NK-92 (cell line): Measurements from ENCODE around the gene KIF2A.
A peak's percentile ranks its signal among the peaks of the same experiment; 100 is the strongest.

Experiments
- DNase-seq: peaks from one replicate; lab custom pipeline; 2025; ENCODE audit not compliant: unreplicated experiment; lab: John Stamatoyannopoulos, UW

Gene KIF2A

GRCh38 chr5:62374090-62374489, 68.1 kb downstream of the KIF2A start:
- no peak for DNase-seq

- no peak for DNase-seq
These were observed 69.6 kb downstream of the KIF2A start for GRCh38 chr5:62375627-62376026.

DNA sequence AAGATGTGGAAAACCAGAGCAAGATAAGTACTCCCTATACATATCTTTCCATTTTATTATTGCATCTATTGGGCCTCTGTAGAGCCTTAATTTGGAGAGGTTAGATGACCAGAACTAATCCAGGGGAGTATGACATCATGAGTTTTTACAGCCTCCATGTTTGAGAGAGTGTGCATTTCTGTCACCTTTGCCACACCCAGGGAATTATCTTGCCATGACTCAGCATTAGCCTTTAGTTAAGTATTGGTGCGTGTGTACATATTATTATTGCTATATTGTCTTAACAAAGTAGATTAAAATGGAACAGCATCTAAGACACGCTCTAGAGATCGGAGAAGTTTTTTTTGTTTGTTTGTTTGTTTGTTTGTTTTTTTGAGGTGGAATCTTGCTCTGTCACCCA, 70.1 kb downstream of the KIF2A start:
- DNase-seq, result no peak

GRCh38 chr5:62385131-62385530, 79.1 kb downstream of the KIF2A start:
- DNase-seq, result no peak

DNA sequence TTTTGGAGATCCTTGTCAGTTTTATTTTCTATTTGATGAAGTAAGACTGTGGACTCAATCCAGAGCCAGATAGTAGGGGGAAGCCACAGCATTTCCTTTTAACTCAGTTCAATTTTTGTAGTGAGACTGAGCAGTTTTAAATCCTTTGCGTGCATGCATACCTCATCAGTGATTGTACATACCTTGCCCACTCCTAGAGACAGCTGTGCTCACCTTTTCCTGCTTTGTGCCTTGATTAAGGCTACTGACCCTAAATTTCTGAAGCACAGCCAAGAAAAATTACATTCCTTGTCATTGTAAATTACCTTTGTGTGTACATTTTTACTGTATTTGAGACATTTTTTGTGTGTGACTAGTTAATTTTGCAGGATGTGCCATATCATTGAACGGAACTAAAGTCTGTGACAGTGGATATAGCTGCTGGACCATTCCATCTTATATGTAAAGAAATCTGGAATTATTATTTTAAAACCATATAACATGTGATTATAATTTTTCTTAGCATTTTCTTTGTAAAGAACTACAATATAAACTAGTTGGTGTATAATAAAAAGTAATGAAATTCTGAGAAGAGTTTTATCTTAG, 79.9 kb downstream of the KIF2A start:
- DNase-seq, result no peak

DNA sequence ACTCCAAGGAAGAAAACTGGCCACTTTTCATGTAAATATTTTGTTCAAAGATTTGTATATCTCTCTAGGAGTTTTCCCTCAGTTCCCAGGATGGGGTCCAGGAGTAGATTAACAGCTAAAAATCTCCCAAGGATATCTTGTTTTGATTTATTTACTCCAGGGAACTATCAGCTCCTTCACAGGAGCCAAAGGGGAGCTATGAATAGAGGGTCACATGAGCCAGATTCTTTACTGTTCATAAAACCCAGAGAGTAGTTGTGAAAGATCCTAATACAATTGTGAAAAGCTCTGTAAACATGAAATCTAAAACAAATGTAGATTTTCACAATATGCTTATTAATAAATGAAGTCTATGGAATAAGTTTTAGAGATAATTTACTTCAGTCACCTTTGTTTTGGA, 80.8 kb downstream of the KIF2A start:
- no peak for DNase-seq

GRCh38 chr5:62395210-62395950, 89.4 kb downstream of the KIF2A start:
- no peak for DNase-seq

GRCh38 chr5:62403411-62404250, 97.6 kb downstream of the KIF2A start, which contains the start of gene DIMT1:
Gene DIMT1, minus strand, starts transcription at chr5:62403905. Its CDS starts 133 bp downstream, at chr5:62403772.
- DNase-seq, result peak; percentile 75

- peak; percentile 94 for DNase-seq
These were observed 106.7 kb downstream of the KIF2A start, which contains the start of gene IPO11 for GRCh38 chr5:62412549-62413329. Gene IPO11, plus strand, starts transcription at chr5:62412763. Its CDS starts 24,517 bp downstream, at chr5:62437280.

DNA sequence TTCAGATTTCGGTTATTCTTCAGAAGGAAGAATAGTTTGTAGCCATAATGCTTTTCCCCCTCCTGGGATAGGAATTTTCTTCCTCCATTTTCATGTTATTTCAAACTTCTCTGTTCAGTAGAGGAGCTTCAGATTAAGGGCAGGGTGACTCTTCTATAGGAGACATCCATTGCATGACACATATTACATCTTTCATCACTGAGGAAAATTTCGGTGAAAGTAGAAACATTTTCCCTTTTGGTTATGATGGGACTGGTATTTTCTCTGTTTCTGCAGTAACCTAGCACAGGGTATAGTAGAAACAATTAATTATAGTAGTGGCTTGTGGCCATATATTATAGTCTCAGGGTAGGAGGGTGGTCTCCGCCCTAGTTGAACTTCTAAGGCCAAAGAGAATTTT, 107.7 kb downstream of the KIF2A start:
- no peak for DNase-seq

GRCh38 chr5:62418462-62419076, 112.6 kb downstream of the KIF2A start:
- DNase-seq, result no peak

DNA sequence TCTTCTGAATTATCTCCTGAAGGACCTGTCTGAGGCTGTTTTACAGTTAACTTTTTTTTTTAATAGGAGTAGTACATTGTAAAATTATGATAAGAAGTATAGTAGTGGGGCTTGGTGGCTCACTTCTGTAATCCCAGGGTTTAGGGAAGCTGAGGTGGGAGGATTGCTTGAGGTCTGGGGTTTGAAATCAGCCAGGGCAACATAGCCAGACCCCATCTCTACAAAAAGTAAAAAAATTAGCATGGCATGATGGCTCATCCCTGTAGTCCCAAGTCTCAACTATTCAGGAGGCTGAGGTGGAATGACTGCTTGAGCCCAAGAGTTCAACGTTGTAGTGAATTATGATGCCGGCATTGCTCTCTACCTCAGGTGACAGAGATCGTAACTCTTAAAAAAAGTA, 113.6 kb downstream of the KIF2A start:
- no peak for DNase-seq

DNA sequence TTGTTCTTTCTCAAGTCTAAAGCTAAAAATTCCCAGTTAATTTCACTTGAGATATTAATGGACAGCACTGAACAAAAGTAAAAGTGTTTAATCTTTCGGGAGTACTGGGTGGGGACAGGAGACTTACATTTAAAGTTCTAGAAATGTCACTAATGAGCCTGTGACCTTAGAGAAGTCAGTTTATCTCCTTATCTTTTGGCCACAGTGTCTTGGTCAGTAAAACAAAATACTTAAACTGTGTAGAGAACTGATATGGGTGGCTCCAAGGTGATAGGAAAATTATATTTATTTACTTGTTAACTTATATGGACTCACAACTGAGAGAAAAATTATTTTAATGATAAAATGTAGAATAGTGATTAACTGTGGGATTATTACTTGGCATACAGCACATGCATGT, 115.4 kb downstream of the KIF2A start:
- no peak for DNase-seq

GRCh38 chr5:62424763-62425162, 118.8 kb downstream of the KIF2A start:
- DNase-seq, result no peak

- no peak for DNase-seq
These were observed 126.0 kb downstream of the KIF2A start for GRCh38 chr5:62431735-62432620.

GRCh38 chr5:62432621-62433064, 126.6 kb downstream of the KIF2A start:
- no peak for DNase-seq
